ENCODE results near the gene DMRTC2. TPM values are rescaled to one million over a fixed set of nuclear protein-coding genes. Genes with fewer than 3 reads are reported as not detected.

DMRTC2 gene
- total and polyA plus RNA-seq, 8 donors = not detected

DNA sequence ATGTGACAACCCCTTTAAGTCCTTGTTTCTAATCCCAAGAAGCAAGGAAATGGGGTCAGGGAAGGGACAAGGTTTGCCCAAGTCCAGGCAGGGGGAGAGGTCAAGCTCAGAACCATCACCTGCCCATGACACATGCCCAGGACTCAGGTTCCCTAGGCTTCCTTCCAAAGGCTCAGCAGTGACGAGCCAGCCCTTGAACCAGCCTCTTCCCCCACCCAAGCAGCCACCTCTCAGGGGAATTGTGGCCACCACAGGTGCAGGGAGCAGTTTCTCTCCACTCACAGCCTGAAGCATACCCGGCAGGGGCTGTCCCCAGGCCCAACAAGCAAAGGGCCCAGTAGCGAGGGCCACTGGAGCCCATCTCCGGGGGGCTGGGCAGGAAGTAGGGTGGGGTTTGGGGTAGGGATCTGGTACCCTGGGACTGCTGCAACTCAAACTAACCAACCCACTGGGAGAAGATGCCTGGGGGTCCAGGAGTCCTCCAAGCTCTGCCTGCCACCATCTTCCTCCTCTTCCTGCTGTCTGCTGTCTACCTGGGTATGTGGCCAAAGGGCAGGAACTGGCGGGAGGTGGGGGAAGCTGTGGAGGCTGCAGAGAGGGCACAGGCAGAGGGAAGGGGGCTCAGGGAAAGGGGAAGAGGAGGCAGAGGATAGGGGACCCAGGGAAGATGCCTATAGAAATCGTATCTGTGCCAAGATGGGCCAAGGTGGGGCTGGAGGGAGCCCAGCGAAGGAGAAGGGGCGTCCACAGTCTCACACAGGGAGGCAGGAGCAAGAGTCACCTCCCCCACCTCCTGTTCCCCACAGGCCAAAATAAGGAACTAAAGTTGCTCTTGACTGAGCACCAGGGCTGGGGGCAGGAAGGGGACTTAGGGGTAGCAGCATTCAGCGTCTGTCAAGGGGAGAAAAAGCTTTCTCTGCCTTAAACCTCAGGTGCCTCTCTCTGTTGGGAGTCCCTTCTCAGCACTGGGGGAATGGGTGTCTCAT lies 32.3 kb downstream of the DMRTC2 start, which contains the start of gene CD79A:
TSS of gene CD79A (plus strand) at position 433 of the 986 bp plus-strand sequence. CDS start at position 459, 26 bp downstream.
- WGBS, 2 donors = 52 to 65% methylated on average over 9 of the region's 9 CpGs
- Histone ChIP-seq H3K9me3 (no peaks in the 10 kb centered on the region), H3K4me1 (peaks cover 0 to 5% (median 0%) of the 10 kb centered on the region in 3 donors), H3K36me3 (no peaks in the 10 kb centered on the region), H3K27me3 (no peaks in the 10 kb centered on the region), H3K4me3 (no peak within 1 kb of the TSS), H3K27ac (no peak within 1 kb of the TSS)
- ATAC-seq = no peak
- intact Hi-C loops (cut with DNase I) = loop anchor here in 1 of 3 donors (5.0 kb wide), 1 partner anchor 70 kb away; no protein-coding TSS in a partner anchor
- no peak for FAIRE-seq
- DNase-seq = peak in 1 of 6 donors; percentile 39
- TF ChIP-seq, protein P1, sequence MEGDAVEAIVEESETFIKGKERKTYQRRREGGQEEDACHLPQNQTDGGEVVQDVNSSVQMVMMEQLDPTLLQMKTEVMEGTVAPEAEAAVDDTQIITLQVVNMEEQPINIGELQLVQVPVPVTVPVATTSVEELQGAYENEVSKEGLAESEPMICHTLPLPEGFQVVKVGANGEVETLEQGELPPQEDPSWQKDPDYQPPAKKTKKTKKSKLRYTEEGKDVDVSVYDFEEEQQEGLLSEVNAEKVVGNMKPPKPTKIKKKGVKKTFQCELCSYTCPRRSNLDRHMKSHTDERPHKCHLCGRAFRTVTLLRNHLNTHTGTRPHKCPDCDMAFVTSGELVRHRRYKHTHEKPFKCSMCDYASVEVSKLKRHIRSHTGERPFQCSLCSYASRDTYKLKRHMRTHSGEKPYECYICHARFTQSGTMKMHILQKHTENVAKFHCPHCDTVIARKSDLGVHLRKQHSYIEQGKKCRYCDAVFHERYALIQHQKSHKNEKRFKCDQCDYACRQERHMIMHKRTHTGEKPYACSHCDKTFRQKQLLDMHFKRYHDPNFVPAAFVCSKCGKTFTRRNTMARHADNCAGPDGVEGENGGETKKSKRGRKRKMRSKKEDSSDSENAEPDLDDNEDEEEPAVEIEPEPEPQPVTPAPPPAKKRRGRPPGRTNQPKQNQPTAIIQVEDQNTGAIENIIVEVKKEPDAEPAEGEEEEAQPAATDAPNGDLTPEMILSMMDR (IDR thresholded peaks at IDR 0.05) = no peak

DNA sequence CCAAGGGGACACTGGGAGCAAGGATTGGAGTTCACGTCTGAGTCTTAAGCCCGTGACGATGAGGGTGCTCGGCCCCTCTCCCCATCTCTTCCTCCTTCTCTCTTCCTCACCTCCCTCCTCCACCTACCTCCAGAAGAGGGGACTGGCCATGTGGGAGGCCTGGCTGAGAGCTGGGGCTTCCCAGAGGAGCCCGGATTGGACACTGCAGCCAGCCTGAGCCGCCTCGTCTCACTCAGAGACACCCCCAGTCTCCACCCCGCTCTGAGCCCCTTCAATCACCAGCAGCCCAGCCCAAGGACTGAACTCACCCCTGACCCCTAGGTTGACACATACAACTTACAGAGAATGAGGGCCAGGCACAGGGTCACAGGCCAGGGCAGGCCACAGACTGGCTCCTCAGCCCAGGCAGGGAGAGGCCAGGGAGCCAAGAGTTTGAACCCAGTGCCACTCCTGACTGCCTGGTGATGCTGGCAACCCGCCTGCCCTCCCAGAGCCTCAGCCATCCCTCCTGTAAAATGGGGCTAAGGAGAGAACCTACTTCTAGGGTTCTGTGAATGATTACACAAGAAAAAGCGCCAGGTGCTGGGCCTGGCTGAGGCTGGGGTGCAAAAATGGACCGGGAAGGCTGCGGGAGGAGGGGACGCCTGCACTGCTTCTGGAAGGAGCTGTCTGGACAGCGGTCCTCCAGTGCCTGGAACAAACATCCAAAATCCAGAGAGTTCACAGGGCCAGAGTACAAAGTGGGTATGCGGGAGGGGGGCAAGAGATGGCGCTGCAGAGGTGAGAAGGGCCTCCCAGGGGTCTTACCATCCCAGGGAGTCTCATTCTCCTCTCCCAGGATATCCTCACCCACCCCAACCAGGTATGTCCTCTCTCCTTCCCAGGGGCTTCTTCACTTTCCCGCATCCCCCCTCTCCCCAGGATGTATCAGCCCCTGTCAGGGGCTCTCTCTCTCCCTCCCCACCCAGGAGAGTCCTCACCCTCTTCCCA lies 33.4 kb downstream of the DMRTC2 start:
- no peaks in the 10 kb centered on the region for H3K27me3 ChIP-seq
- no peak for ATAC-seq
- H3K36me3 ChIP-seq = no peaks in the 10 kb centered on the region
- no peak overlapping the region for H3K27ac ChIP-seq
- H3K4me3 ChIP-seq = no peak overlapping the region
- TF ChIP-seq, protein P1 (IDR thresholded peaks at IDR 0.05) = no peak
- 65 to 77% methylated on average over 17 of the region's 17 CpGs for WGBS, 2 donors
- H3K9me3 ChIP-seq = no peaks in the 10 kb centered on the region
- FAIRE-seq = no peak
- H3K4me1 ChIP-seq = no peaks in the 10 kb centered on the region
- peak in 1 of 6 donors; percentile 40 for DNase-seq
- intact Hi-C loops (cut with DNase I) = loop anchor here in 1 of 3 donors (5.0 kb wide), 1 partner anchor 69 kb away; no protein-coding TSS in a partner anchor

DNA sequence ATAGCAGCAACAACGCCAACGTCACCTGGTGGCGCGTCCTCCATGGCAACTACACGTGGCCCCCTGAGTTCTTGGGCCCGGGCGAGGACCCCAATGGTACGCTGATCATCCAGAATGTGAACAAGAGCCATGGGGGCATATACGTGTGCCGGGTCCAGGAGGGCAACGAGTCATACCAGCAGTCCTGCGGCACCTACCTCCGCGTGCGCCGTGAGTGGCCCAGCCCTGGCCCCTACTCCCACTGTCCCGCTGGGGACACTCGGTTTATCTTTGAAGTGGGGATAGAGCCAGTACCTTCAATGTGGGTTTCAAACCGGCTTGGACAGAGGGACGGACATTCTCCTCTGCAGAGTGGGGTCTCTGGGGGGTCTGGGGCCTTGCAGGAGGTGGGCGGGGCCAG lies 34.2 kb downstream of the DMRTC2 start:
- no peak for ATAC-seq

DNA sequence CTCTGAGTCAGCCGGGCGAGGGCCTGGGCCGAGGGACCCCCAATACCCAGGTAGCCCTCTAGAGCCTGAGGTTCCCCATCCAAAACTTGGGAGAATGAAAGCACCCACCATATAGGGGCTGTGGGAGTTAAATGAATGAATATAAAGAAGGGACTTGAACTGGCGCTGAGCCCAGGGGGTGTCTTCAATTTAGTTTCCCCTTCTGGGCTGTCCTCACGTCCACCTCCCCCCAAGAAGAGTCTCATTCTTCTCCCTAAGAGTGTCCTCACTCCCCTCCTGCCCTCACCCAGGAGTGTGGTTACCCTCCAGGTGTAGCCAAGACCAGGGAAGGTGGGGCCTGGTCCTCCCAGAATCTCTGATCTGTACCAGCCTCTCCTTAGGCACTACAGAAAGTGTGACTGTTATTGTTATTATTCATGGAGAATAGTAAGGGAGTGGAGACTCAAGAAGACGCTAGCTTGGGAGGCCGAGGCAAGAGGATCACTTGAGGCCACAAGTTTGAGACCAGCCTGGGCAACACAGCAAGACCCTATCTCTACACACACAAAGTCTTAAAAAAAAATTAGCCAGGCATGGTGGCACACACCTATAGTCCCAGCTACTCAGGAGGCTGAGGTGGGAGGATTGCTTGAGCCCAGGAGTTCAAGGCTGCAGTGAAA lies 35.0 kb downstream of the DMRTC2 start:
- Histone ChIP-seq H3K27me3 (no peaks in the 10 kb centered on the region), H3K4me1 (peaks cover 0 to 1% (median 0%) of the 10 kb centered on the region in 3 donors), H3K4me3 (no peak overlapping the region), H3K9me3 (no peaks in the 10 kb centered on the region), H3K36me3 (no peaks in the 10 kb centered on the region), H3K27ac (no peak overlapping the region)
- 55 to 69% methylated on average over 7 of the region's 7 CpGs for WGBS, 2 donors
- TF ChIP-seq, protein P1 (IDR thresholded peaks at IDR 0.05) = no peak
- intact Hi-C loops (cut with DNase I) = loop anchor here in 1 of 3 donors (5.0 kb wide), 1 partner anchor 68 kb away; no protein-coding TSS in a partner anchor
- no peak for ATAC-seq
- DNase-seq = no peak
- no peak for FAIRE-seq

More for the DNA sequence above, 34.2 kb downstream of the DMRTC2 start:
- Histone ChIP-seq H3K4me3 (no peak overlapping the region), H3K36me3 (no peaks in the 10 kb centered on the region), H3K4me1 (no peaks in the 10 kb centered on the region), H3K9me3 (no peaks in the 10 kb centered on the region), H3K27ac (no peak overlapping the region), H3K27me3 (no peaks in the 10 kb centered on the region)
- intact Hi-C loops (cut with DNase I) = loop anchor here in 1 of 3 donors (5.0 kb wide), 1 partner anchor 68 kb away; no protein-coding TSS in a partner anchor
- TF ChIP-seq, protein P1 (IDR thresholded peaks at IDR 0.05) = no peak
- 73 to 79% methylated on average over 21 of the region's 21 CpGs for WGBS, 2 donors
- DNase-seq (no peak), FAIRE-seq (no peak)

Data from pancreas (tissue), 10 donors.